Measurements from ENCODE around the gene IREB2. TPM values are rescaled to one million over a fixed set of nuclear protein-coding genes. Genes with fewer than 3 reads are reported as not detected.

IREB2 gene
- total and polyA plus RNA-seq, 2 donors (not counting 3 experiments of a cell fraction or from before 2014, with no cell fraction given): 12.7 to 51.4 TPM

GRCh38 chr15:78479650-78480049 lies 41.6 kb downstream of the IREB2 start:
- H3K79me2 ChIP-seq (ENCODE audit: control insufficient read depth, insufficient read depth, low read length): no peaks in the 10 kb centered on the region
- no peak overlapping the region for H2AFZ ChIP-seq (ENCODE audit: low read depth, low read length)
- no peaks in the 10 kb centered on the region for H3K9me1 ChIP-seq (replicated peaks; ENCODE audit: control insufficient read depth, extremely low read depth, insufficient read depth, low read length)
- dilution Hi-C loops (cut with MboI; ENCODE audit: extremely low pct_ligation_motif_present, low sequenced_read_pairs) (no loop called here), intact Hi-C loops (cut with micrococcal nuclease) (no loop called here)
- TF ChIP-seq MYC (IDR thresholded peaks at IDR 0.05; ENCODE audit: low read depth, low read length) (no peak), POLR2A (IDR thresholded peaks at IDR 0.05; ENCODE audit: low read depth, low read length) (no peak), POLR2AphosphoS5 (IDR thresholded peaks at IDR 0.05; ENCODE audit: insufficient read depth, low read depth, low read length) (no peak), EZH2 (IDR thresholded peaks at IDR 0.05; ENCODE audit: borderline replicate concordance, low read depth, low read length, severe bottlenecking) (no peak), GATA2 (IDR thresholded peaks at IDR 0.05; ENCODE audit: insufficient read depth, insufficient read length, low read depth, low read length) (no peak), FOS (IDR thresholded peaks at IDR 0.05; ENCODE audit: borderline replicate concordance, insufficient read depth, low read length) (no peak), JUN (IDR thresholded peaks at IDR 0.05; ENCODE audit: borderline replicate concordance, insufficient read depth, insufficient read length, low read depth) (no peak)
- TF ChIP-seq, protein P1, sequence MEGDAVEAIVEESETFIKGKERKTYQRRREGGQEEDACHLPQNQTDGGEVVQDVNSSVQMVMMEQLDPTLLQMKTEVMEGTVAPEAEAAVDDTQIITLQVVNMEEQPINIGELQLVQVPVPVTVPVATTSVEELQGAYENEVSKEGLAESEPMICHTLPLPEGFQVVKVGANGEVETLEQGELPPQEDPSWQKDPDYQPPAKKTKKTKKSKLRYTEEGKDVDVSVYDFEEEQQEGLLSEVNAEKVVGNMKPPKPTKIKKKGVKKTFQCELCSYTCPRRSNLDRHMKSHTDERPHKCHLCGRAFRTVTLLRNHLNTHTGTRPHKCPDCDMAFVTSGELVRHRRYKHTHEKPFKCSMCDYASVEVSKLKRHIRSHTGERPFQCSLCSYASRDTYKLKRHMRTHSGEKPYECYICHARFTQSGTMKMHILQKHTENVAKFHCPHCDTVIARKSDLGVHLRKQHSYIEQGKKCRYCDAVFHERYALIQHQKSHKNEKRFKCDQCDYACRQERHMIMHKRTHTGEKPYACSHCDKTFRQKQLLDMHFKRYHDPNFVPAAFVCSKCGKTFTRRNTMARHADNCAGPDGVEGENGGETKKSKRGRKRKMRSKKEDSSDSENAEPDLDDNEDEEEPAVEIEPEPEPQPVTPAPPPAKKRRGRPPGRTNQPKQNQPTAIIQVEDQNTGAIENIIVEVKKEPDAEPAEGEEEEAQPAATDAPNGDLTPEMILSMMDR (IDR thresholded peaks at IDR 0.05; ENCODE audit: extremely low read depth in 1 of 2, insufficient read depth in 1 of 2, low read depth in 1 of 2, low read length in 2 of 2): no peak
- TF ChIP-seq, protein P2, sequence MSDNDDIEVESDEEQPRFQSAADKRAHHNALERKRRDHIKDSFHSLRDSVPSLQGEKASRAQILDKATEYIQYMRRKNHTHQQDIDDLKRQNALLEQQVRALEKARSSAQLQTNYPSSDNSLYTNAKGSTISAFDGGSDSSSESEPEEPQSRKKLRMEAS (IDR thresholded peaks at IDR 0.05; ENCODE audit: insufficient read depth, insufficient read length): no peak
- DNase-seq (ENCODE audit: low read depth, low spot score) (no peak), FAIRE-seq (no peak)
- peaks cover 13 to 20% of the 10 kb centered on the region in 2 experiments for H3K36me3 ChIP-seq (ENCODE audit: control insufficient read depth in 2 of 2, extremely low read depth in 1 of 2, insufficient read depth in 2 of 2, low read length in 2 of 2)
- H3K9ac ChIP-seq (replicated peaks; ENCODE audit: extremely low read depth, insufficient read depth, low read length): no peak overlapping the region
- no peak overlapping the region for H3K27ac ChIP-seq (ENCODE audit: insufficient read depth, low read depth, low read length)
- POLR2A ChIA-PET: no interaction called here
- H3K4me1 ChIP-seq (ENCODE audit: control insufficient read depth, extremely low read depth, insufficient read depth, low read length): no peaks in the 10 kb centered on the region
- BruUV-seq (replicated peaks): no TSS peak
- H3K27me3 ChIP-seq (ENCODE audit: control insufficient read depth in 2 of 2, insufficient read depth in 2 of 2, low read length in 2 of 2): no peaks in the 10 kb centered on the region
- H3K4me3 ChIP-seq (replicated peaks in 1 of 3; ENCODE audit: insufficient read depth in 1 of 3, low read depth in 1 of 3, low read length in 3 of 3): no peak overlapping the region
- no peak overlapping the region for H3K4me2 ChIP-seq (ENCODE audit: insufficient read depth, low read length)
- no peaks in the 10 kb centered on the region for H4K20me1 ChIP-seq (replicated peaks; ENCODE audit: control insufficient read depth, extremely low read depth, insufficient read depth, low read length)
- no peaks in the 10 kb centered on the region for H3K9me3 ChIP-seq (replicated peaks; ENCODE audit: control insufficient read depth, insufficient read depth, low read length)
- CTCF ChIA-PET: no interaction called here

All from endothelial cell of umbilical vein (primary cell).